IPS DF 4.7 (cell line): ENCODE data around the gene PACSIN2.
"Not testable (repeated sequence)": the region's sequence is repeated elsewhere in the genome, so short reads cannot be mapped to it uniquely, and the experiment has no call there.

Source experiments
- DNase-seq: peaks from one replicate; pipeline ENCODE4 v3.0.0-alpha.2; 2013; ENCODE audit warnings: low spot score; ENCODE audit errors: extremely low read depth

The PACSIN2 gene

DNA sequence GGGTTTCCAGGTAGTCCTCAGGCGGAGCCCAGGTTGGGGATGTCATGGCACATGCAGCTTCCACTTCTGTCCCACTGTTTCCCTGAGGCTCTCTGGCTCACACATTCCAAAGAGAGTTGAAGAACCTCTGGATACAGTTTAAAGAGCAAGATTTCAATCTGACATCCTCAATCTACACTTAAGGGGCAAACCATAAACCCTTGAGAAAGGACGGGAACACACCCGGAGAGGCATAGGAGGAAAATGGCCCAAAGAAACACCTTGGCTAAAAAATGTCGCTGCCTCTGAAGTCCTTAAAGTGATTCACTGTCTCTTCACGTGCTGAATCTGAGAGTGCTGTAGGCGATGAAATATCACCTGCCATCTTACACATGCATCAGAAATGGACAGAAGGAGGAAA is 87.0 kb downstream of the PACSIN2 start:
- no peak for DNase-seq

DNA sequence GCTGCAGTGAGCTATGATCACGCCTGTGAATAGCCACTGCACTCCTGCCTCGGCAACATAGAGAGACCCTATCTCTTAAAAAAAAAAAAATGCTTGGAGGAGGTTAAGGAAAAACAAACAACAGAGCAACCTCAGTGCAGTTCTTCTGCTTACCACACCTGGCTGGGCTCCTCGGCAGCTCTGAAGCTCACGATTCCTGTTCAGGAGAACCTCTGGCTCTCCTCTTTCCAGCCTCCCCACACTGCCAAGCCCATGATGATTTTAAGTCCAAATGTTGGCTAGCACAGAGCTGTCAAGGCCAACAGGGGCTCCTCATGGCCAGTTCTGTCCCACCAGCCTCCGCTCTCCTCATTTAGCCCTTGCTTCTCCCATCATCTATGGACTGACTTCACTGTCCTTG is 88.2 kb downstream of the PACSIN2 start:
- DNase-seq = no peak

DNA sequence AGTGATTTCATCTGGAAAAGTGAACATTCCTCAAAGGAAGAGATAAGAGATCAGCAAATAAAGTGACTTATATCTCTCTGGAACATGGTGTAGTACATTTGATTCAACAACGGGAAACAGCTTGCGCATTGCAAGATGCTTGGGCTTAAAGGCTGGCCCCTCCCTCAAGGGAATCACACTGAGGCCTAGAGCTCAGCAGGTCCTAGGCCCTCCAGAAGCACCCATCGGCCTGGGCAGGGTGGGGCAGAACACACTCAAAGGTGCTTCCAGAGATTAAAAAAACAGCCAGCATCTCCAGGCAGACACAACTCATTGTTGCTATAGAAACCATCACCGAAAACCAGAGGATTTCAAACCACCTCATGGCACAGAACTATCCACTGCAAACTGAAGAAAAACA is 88.8 kb downstream of the PACSIN2 start:
- DNase-seq = no peak

DNA sequence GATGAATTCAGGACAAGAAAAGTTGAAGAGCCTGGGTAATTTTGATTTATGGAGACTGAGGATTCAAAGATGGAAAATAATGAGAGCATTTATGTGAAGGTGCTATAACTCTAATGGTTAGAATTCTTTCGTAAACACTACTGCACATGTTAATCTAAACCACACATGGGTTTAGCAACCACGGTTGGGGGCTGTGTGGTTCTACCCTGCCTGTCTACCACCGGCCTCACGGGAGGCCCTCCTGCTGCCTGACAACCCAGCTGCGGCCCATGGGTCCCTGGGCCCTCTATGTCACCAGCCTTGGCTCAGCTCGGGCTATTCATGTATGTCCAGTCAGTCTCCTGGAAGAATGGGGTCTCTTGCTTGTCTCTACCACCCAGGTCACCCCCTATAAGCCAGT is 89.4 kb downstream of the PACSIN2 start:
- no peak for DNase-seq

DNA sequence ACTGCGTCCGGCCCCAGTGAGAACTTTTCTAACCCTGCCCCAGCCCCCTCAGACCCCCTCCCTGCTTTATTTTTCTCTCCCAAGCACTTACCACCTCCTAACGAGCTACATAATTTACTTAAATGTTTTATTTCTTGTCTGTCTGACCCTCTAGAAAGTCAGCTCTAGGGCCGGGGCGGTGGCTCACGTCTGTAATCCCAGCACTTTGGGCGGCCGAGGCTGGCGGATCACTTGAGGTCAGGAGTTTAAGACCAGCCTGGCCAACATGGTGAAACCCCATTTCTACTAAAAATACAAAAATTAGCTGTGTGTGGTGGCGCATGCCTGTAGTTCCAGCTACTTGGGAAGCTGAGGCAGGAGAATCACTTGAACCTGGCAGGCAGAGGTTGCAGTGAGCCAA is 89.9 kb downstream of the PACSIN2 start:
- not testable (repeated sequence) for DNase-seq

DNA sequence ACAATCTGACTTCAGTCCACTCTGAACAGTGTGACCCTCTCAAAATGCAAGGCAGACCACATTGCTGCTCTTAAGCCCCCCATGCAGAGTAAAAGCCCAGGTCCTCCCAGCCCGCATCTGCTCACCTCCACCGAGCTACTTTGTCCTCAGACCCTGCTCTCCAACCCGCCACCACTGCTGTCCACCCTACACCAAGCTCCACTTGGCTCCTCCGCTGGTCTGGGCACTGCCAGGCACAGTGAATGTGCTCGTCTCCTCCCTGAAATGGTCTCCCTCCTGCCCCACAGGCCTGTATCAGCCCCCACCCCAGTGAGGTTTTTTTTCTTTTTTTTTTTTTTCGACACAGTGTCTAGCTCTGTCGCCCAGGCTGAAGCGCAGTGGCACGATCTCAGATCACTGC is 90.5 kb downstream of the PACSIN2 start:
- no peak for DNase-seq

DNA sequence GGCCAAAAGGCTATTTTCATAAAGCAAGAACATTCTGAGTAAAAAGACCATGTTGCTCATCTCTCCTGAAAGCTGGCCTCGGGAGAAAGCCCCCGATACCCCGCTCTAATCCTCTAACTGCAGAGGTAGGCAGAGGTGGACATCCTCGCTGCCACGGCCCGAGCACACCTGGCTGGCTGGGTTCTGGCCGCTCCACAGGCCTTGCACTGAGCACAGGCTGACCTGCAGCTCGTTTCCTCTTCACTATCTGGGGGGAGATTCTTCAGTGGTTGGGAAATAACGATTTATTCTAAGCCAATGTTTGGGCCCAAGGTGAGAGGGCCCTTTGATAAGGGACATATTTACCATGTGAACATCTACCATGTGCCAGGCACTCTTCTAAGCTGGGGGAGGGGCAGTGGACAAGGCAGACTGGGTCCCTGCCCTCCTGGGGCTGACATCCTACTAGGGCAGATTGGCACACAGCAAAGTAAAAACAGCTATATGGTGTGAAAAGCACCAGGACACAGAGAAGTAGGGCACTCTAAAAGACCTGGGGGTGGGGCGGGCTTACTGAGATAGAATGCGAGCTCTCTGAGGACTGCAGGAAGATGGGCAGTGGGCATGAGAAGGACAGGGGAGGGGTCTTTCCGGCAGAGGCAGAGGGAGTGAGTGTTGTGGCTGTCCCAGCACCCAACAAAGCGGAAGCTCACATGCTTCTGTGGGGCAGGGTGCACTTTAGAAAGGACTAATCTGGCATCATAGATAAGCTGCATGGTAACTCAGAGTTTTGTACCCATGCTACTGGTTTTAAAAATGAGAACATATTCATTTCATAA is 92.4 kb downstream of the PACSIN2 start:
- DNase-seq = no peak

DNA sequence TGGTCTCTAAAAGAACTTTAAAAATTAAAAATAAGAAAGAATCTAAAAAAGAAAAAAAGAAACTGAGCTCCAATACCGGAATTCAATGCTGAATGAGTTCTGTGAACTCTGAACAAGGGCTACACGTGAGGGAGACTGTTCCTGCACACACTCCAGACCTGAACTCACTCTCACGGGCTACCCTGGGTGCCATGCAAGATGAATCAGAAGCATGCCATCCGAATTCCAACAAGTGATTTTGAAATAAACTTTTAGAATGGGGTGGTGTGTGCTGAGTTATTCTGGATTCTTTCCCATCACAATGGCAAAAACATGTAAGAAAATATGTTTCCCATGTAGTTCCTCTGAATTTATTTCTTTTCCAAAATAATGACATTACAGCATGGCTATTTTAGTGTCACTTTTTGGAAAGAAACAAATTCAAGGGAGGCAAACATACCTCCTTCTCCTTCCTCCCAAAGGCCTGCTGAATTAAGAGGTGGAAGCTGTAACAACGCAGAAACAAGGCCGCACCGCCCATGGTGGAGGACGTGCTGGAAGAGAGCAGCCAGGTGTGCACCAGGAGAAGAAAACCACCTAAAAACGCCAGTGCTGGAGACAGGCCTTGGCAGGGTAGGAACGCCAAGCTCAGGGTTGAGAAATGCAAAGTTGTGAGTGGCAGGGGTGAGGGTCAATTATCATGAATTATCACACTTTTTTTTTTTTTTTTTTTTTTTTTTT is 94.7 kb downstream of the PACSIN2 start:
- DNase-seq = no peak

DNA sequence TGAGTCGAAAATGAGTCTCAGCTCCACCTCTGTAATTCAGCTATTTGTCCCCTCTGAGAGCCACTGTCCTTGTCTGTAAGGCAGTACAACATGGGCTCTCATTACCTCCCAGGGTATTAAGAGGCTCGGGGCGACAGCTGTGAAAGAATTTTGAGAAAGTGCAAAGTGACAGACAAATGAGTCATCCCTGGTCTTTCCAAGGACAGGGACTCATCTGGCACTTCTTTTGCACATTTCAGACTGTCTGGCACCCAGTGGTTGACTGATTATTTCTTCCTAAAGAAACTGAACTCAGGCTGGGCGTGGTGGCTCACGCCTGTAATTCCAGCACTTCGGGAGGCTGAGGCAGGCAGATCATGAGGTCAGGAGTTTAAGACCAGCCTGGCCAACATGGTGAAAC is 95.8 kb downstream of the PACSIN2 start:
- no peak for DNase-seq

DNA sequence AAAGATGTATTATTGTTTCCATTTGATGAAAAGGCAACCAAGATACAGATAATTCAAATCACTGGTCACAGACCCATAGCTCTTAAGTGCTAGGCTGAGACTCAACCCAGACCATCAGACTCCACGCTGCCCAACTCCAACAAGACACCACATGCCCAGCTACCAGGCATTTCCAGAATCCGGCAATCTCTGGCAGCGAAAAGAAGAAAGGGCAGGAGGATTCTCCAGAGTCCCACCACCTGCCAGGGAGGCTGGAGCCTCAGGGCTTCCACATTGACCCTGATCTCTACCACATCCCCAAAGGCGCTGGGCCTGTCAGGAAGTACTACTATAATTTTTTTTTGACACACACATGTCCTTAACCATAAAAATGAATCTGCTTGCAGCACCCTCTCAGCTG is 96.4 kb downstream of the PACSIN2 start:
- no peak for DNase-seq

DNA sequence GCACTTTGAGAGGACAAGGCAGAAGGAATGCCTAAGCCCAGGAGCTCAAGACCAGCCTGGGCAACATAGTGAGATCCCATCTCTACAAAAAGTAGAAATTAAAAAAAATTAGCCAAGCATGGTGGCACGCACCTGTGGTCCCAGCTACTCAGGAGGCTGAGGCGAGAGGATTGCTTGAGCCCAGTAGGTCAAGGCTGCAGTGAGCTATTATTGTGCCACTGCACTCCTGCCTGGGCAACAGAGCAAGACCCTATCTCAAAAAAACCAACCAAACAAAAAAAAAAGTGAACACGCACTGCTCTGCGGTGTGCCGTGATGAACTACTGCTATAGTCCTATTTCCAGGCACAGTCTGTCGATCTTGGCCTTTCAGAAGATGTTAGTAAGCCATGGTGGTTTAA is 97.6 kb downstream of the PACSIN2 start:
- not testable (repeated sequence) for DNase-seq

DNA sequence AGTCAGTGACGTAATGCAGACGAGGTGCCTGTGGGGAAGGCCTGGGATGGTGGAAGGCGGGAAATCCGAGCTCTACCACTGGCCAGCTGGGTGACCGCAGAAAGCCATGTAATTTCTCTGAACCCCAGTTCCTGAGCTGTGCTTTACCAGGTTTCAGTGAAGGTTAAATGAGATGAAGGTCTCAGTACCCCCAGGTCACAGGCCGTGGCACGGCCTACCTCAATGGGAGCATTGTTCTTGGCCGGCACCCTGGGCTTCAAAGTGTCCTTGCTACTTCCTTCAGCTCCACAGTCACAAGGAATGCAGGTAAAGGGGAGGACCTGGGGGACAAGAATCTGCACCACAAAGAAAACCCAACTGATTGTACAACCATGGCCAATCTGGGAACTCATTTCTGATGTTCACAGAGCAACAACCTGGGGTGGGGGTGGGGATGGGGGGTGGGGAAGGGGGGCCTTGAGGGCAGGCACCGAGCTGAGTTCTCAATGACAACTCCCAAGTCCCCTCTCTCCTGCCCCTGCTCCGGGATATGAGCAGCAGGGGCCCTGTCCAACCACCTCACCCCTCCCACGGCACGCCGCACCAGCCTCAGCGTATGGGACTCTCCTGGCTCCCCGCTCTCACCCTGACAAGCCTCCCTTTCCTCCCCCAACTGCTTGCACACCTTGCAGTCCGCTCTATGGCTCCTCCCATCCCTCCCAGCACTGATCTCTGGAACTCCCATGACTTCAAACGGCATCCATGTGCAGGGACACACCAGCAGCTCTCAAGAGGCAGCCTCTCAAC is 98.8 kb downstream of the PACSIN2 start:
- no peak for DNase-seq

DNA sequence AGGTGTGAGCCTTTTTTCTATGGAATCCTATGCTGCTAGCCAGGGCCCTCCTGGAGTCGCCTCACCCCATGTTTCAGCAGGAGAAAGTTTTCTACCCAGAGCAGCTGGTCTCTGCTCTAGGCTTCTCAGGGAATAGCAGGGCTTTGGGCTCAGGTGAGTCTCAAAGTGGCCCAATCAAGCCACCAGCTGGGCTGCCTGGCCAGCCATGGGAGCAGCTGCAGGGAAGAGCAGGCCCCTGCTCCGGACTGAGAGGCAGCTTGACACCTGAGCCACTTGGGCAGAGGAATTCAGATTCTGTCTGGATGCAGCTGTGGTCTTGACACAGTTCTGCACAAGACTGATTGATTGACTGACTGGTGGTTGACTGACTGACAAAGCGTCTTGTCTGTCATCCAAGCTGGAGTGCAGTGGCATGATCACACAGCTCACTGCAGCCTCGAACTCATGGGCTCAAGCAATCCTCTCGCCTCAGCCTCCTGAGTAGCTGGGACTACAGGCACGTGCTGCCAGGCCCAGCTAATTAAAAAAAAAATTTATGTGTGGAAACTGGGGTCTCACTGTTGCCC is 100.4 kb downstream of the PACSIN2 start:
- DNase-seq = no peak

DNA sequence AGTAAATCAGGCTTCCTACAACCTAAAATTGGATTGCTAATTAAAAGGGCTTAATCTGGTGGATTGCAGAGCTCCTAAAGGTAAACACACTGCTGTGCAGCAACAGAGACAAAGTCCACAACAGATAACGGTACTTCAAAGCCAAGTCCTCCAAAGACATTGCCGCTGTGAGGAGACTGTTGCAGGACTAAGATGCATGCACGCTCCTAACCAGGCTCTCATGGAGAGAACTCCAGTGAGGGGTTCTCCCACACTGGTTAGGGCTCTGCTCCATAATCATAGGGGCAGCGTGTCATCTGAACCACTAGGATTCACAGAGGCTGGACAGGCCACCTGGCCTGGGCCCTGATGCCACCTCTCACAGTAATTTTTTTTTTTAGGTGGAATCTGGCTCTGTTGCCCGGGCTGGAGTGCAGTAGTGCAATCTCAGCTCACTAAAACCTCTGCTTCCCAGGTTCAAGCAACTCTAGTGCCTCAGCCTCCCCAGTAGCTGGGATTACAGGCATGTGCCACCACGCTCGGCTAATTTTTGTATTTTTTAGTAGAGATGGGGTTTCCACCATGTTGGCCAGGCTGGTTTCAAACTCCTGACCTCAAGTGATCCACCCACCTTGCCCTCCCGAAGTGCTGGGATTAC is 101.0 kb downstream of the PACSIN2 start:
- DNase-seq = no peak

DNA sequence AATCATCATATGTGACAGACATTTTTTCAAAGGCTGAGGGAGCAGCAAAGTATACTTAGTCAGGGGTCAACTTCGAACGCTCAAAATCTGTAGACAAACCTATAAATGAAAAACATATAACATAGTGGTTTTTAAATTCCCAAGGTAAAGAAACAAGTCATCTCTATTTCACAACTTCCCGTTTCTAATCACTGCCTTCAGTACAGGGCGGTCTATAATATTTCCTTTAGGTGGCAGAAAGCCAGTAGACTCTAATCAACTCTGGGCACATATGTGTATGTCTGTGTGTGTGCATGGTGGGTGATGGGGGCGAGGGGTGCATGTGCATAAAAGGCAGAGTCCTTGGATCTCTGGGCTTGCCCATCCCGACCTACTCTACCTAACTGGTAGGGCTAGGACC is 102.9 kb downstream of the PACSIN2 start:
- DNase-seq = no peak

DNA sequence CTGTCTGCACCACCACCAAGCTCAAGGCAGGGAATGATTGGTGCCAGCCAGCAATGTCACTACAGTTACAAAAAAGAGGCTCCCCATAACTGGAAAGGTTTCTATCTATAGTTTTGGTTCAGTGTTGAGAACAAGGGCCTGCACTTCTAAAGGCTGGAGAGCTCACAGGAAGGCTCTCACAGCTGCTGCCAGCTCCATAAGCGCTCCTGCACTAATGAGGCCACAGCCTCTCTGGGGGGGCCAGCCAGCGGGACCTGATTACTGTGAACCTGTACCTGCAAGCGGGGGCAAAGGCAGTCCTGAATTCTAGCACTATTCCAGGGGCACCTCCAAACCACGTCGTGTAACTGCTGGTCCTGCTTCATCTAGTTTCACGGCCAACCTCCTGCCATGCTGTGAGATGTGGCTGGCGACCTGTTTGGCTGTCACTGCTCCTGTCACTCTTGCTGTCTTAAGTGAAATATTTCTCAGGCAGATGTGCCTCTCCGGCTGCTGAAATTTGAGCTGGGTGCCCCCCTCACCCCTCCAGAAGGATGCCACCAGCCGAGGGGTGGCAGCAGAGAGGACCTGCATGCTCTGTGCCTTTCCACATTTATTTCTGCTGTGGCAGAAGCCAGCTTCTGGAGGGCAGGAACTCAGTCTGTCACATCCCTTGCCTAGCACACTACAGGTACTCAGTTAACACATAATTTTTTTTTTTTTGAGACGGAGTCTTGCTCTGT is 104.6 kb downstream of the PACSIN2 start:
- no peak for DNase-seq

DNA sequence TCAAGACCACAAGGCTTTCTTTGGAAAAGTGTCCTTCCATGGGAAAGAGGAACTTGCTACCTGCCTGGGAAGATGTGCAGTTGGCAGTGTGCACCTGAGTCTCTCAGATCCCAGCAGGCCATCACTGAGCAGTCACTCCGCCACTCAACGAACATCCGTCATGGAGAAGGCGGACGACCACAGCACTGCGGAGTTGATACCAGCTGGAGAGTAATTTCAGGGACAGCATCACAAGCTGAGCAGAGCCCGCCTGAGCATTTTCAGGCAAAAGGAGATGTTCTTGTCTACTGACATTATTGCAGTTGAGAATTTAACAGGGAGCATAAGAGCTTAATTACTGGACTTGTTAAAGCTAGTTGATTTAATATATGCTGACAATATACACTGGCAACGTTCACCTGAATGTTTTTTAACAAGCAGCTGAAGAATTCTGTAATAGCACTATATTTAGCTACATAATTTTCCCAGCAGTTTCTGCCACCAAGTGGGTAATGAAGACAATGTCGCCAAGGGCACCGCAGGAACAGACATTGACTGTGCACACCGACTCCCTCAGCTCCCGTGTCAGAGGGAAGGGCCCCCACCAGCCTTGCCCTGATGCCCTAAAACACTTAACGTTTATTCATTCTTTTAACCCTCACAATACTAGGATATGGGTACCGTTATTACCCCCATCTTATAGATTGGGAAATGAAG is 105.4 kb downstream of the PACSIN2 start:
- no peak for DNase-seq

DNA sequence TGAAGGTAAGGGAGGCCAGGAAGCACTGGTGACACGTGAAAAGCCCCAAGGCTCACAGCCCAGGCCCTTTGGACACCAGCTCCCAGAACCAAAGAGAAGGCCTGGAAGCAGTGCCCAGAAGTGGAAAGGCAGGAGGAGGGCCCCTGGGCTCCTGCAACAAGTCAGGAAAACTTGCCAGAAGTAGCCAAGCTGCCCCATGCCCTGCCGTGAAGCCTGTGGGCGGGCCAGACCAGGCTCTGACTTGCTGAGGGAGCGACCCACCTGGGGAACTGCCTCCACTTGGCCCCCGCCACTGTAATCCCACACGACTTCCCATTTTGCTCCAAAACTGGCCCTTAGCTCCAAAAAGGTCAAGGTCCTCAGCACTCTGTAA is 106.6 kb downstream of the PACSIN2 start:
- no peak for DNase-seq

DNA sequence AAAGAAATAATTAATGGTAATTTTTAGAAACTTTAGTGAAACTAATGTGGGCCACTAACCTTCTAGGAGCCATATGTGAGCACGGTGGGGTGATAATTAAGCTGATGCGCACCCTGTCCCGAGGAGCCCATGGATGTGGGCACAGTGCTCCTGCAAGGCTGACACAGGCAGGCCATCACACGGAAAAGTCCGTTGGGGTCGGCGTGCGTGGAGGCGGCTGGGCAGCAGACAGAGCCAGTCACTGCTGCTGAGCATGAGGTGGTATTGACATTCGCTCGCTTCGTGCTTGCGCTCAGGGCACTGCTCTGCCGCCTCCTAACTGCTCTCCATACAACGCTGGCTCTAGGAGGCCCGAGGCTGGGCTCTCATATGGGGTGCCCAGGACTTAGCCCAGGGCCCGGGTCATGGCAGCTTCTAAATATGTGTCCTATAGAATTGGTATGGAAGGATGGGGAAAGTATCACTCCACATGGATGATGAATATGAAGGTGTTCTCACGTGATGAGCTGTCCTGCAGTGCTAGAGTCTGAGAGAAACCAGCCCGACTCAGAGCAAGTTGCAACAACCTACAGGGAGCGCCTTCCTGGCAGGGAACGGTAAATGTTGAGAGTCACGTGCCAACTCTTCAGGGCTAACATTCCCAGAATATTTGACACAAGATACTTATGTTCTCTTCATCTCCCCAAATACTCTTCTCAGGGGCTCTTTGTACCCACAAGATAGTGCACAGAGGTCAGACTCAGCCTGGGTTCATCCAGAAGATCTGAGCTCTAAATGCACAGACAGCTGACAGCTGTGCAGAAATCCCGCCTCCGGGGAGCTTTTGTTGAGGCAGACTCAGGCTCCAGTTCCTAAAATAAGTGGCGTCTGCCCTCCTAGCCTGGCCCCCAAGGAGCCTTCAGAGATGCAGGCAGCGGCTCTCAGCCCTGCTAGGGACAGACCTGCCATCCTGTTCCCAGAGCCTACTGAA is 107.3 kb downstream of the PACSIN2 start:
- DNase-seq = no peak
